Activated naive CD8-positive, alpha-beta T cell treated with anti-CD3 and anti-CD28 coated beads for 36 hours (primary cell): ENCODE results near the gene GLT8D1. TPM values are rescaled to one million over a fixed set of nuclear protein-coding genes. Genes with fewer than 3 reads are reported as not detected.
"Not testable (repeated sequence)": the region's sequence is repeated elsewhere in the genome, so short reads cannot be mapped to it uniquely, and the experiment has no call there.

Source experiments
- DNase-seq: peaks from one replicate; pipeline ENCODE4 v3.0.0; 2021
- H3K27ac Mint-ChIP-seq: one replicate; pipeline ENCODE4 v1.8.0; 2022; ENCODE audit warnings: mild to moderate bottlenecking, moderate library complexity, mixed read lengths
- H3K27me3 Mint-ChIP-seq: one replicate; pipeline ENCODE4 v1.8.0; 2022; ENCODE audit warnings: mild to moderate bottlenecking, mixed read lengths
- H3K36me3 Mint-ChIP-seq: one replicate; pipeline ENCODE4 v1.8.0; 2021; ENCODE audit warnings: mild to moderate bottlenecking, mixed read lengths
- H3K4me1 Mint-ChIP-seq: one replicate; pipeline ENCODE4 v1.8.0; 2021; ENCODE audit warnings: mixed read lengths
- H3K4me3 Mint-ChIP-seq: one replicate; pipeline ENCODE4 v1.8.0; 2022; ENCODE audit warnings: mild to moderate bottlenecking, moderate library complexity, mixed read lengths
- H3K9me3 Mint-ChIP-seq: one replicate; pipeline ENCODE4 v1.8.0; 2022; ENCODE audit warnings: mixed read lengths
- total RNA-seq, 2 experiments: library from RNA; stranded (reverse); gene quantifications; one replicate each; pipeline ENCODE4 v1.2.3, GENCODE V29; 2021

The GLT8D1 gene
- total RNA-seq, 2 experiments from 2014 or later: 29.5 to 30.3 TPM

GRCh38 chr3:52678265-52679198, 27.1 kb downstream of the GLT8D1 start:
- peak overlapping the region; percentile 28 for H3K27ac Mint-ChIP-seq
- peaks cover 29% of the 10 kb centered on the region for H3K4me1 Mint-ChIP-seq
- H3K4me3 Mint-ChIP-seq: no peak overlapping the region
- peaks cover 23% of the 10 kb centered on the region for H3K36me3 Mint-ChIP-seq
- DNase-seq: no peak
- no peaks in the 10 kb centered on the region for H3K9me3 Mint-ChIP-seq
- H3K27me3 Mint-ChIP-seq: no peaks in the 10 kb centered on the region

- H3K4me1 Mint-ChIP-seq: peaks cover 22% of the 10 kb centered on the region
- H3K9me3 Mint-ChIP-seq, H3K27ac Mint-ChIP-seq, H3K27me3 Mint-ChIP-seq, DNase-seq, H3K4me3 Mint-ChIP-seq: not testable (repeated sequence)
- peaks cover 27% of the 10 kb centered on the region for H3K36me3 Mint-ChIP-seq
These were observed 29.4 kb downstream of the GLT8D1 start for GRCh38 chr3:52676201-52676600.

- Mint-ChIP-seq H3K9me3 (no peaks in the 10 kb centered on the region), H3K36me3 (peaks cover 29% of the 10 kb centered on the region), H3K4me1 (peaks cover 26% of the 10 kb centered on the region), H3K4me3 (no peak overlapping the region), H3K27ac (peak overlapping the region; percentile 91), H3K27me3 (no peaks in the 10 kb centered on the region)
- DNase-seq: no peak
These were observed 33.9 kb downstream of the GLT8D1 start for GRCh38 chr3:52671676-52672075.

GRCh38 chr3:52670621-52671521, 34.7 kb downstream of the GLT8D1 start:
- Mint-ChIP-seq H3K27ac (peak overlapping the region; percentile 91), H3K27me3 (no peaks in the 10 kb centered on the region), H3K36me3 (peaks cover 25% of the 10 kb centered on the region), H3K4me1 (peaks cover 26% of the 10 kb centered on the region), H3K9me3 (no peaks in the 10 kb centered on the region), H3K4me3 (peak overlapping the region; percentile 37)
- DNase-seq: peak; percentile 53

GRCh38 chr3:52663098-52663497, 42.5 kb downstream of the GLT8D1 start:
- Mint-ChIP-seq H3K27me3 (no peaks in the 10 kb centered on the region), H3K9me3 (no peaks in the 10 kb centered on the region), H3K27ac (no peak overlapping the region), H3K36me3 (peaks cover 20% of the 10 kb centered on the region), H3K4me3 (no peak overlapping the region), H3K4me1 (no peaks in the 10 kb centered on the region)
- DNase-seq: no peak

GRCh38 chr3:52660046-52660445, 45.5 kb downstream of the GLT8D1 start:
- Mint-ChIP-seq H3K27ac (no peak overlapping the region), H3K4me3 (no peak overlapping the region), H3K36me3 (peaks cover 23% of the 10 kb centered on the region), H3K9me3 (no peaks in the 10 kb centered on the region), H3K27me3 (no peaks in the 10 kb centered on the region), H3K4me1 (peaks cover 3% of the 10 kb centered on the region)
- DNase-seq: no peak

GRCh38 chr3:52655895-52656294, 49.7 kb downstream of the GLT8D1 start:
- DNase-seq: no peak
- no peaks in the 10 kb centered on the region for H3K27me3 Mint-ChIP-seq
- H3K4me1 Mint-ChIP-seq: peaks cover 3% of the 10 kb centered on the region
- H3K27ac Mint-ChIP-seq: no peak overlapping the region
- no peaks in the 10 kb centered on the region for H3K9me3 Mint-ChIP-seq
- H3K36me3 Mint-ChIP-seq: peaks cover 14% of the 10 kb centered on the region
- H3K4me3 Mint-ChIP-seq: no peak overlapping the region

GRCh38 chr3:52651592-52651991, 54.0 kb downstream of the GLT8D1 start:
- Mint-ChIP-seq H3K4me3 (no peak overlapping the region), H3K9me3 (no peaks in the 10 kb centered on the region), H3K36me3 (peaks cover 31% of the 10 kb centered on the region), H3K27me3 (no peaks in the 10 kb centered on the region), H3K27ac (no peak overlapping the region), H3K4me1 (peaks cover 4% of the 10 kb centered on the region)
- no peak for DNase-seq

- Mint-ChIP-seq H3K27ac (no peak overlapping the region), H3K4me3 (no peak overlapping the region), H3K27me3 (no peaks in the 10 kb centered on the region), H3K9me3 (no peaks in the 10 kb centered on the region), H3K36me3 (peaks cover 32% of the 10 kb centered on the region), H3K4me1 (peaks cover 2% of the 10 kb centered on the region)
- DNase-seq: no peak
These were observed 55.2 kb downstream of the GLT8D1 start for GRCh38 chr3:52650439-52650838.

GRCh38 chr3:52649461-52650210, 56.0 kb downstream of the GLT8D1 start:
- H3K4me3 Mint-ChIP-seq: no peak overlapping the region
- no peaks in the 10 kb centered on the region for H3K9me3 Mint-ChIP-seq
- peak overlapping the region; percentile 13 for H3K27ac Mint-ChIP-seq
- no peaks in the 10 kb centered on the region for H3K27me3 Mint-ChIP-seq
- H3K4me1 Mint-ChIP-seq: peaks cover 2% of the 10 kb centered on the region
- peaks cover 34% of the 10 kb centered on the region for H3K36me3 Mint-ChIP-seq
- DNase-seq: no peak

- Mint-ChIP-seq H3K4me3 (no peak overlapping the region), H3K9me3 (no peaks in the 10 kb centered on the region), H3K27ac (no peak overlapping the region), H3K36me3 (peaks cover 36% of the 10 kb centered on the region), H3K27me3 (no peaks in the 10 kb centered on the region), H3K4me1 (peaks cover 2% of the 10 kb centered on the region)
- no peak for DNase-seq
These were observed 60.0 kb downstream of the GLT8D1 start for GRCh38 chr3:52645549-52645948.

Other genes with a start within 250 kb of the GLT8D1 start
- gene STAB1, start 210.5 kb downstream of the GLT8D1 start, total RNA-seq: under 1 TPM; 0.08 to 0.10 TPM
- gene NT5DC2, start 171.9 kb downstream of the GLT8D1 start, total RNA-seq: 10 to 100 TPM; 66.6 to 73.4 TPM
- gene UQCC5, start 169.2 kb downstream of the GLT8D1 start, total RNA-seq: 10 to 100 TPM; 23.4 to 23.6 TPM
- gene PBRM1, start 19.9 kb downstream of the GLT8D1 start, total RNA-seq: 10 to 100 TPM; 61.5 to 62.1 TPM
- gene GNL3, start 19.8 kb downstream of the GLT8D1 start, total RNA-seq: 100 to 1,000 TPM; 245 to 246 TPM
- 100 to 1,000 TPM; 129 to 137 TPM for gene SPCS1, start 315 bp upstream of the GLT8D1 start, total RNA-seq
- gene NEK4, start 65.1 kb upstream of the GLT8D1 start, total RNA-seq: 10 to 100 TPM; 29.4 to 29.7 TPM
- gene ITIH1, start 71.8 kb upstream of the GLT8D1 start, total RNA-seq: not detected
- not detected for gene ITIH3, start 89.0 kb upstream of the GLT8D1 start, total RNA-seq
- 1 to 10 TPM; 4.8 to 6.8 TPM for gene ITIH4, start 124.9 kb upstream of the GLT8D1 start, total RNA-seq
- 1 to 10 TPM in 1 of 2 experiments, under 1 TPM in 1; 0.91 to 1.0 TPM for gene MUSTN1, start 129.2 kb upstream of the GLT8D1 start, total RNA-seq
- gene STIMATE, start 191.8 kb upstream of the GLT8D1 start, total RNA-seq: 10 to 100 TPM; 23.6 to 30.0 TPM